ENCODE measurements around the gene NXF2.
"Not testable (repeated sequence)": the region's sequence is repeated elsewhere in the genome, so short reads cannot be mapped to it uniquely, and the experiment has no call there.

Gene NXF2, protein sequence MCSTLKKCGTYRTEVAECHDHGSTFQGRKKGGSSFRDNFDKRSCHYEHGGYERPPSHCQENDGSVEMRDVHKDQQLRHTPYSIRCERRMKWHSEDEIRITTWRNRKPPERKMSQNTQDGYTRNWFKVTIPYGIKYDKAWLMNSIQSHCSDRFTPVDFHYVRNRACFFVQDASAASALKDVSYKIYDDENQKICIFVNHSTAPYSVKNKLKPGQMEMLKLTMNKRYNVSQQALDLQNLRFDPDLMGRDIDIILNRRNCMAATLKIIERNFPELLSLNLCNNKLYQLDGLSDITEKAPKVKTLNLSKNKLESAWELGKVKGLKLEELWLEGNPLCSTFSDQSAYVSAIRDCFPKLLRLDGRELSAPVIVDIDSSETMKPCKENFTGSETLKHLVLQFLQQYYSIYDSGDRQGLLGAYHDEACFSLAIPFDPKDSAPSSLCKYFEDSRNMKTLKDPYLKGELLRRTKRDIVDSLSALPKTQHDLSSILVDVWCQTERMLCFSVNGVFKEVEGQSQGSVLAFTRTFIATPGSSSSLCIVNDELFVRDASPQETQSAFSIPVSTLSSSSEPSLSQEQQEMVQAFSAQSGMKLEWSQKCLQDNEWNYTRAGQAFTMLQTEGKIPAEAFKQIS

DNA sequence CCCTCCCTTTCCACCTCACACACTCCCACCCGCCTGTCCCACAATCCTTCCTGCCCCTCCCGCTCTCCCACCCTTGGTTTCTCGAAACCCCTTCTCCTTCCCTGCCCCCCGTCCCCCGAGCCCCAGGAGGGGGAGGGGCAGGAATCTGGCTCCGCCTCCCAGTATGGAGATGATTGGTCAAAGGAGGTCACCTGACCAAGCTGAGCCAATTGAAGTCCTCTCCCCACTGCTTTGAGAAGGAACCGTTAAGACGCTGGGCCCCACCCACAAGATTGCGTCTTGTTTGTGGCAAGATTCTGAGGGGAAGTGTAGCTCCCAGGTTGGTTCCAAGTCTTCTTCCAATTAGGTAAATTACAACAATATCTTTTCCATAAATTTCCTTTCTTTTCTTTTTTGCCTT is at the start of gene NXF2:
Gene NXF2 (plus strand): TSS at position 275 of the 400 bp plus-strand sequence. CDS start 59,912 bp downstream, outside the sequence.
- DNase-seq: not testable (repeated sequence)

GRCh38 chrX:102207940-102208339 is 39.0 kb upstream of the NXF2 start:
- DNase-seq: not testable (repeated sequence)

- DNase-seq: not testable (repeated sequence)
Observed at GRCh38 chrX:102214986-102215385, 32.0 kb upstream of the NXF2 start, which contains the start of gene TCP11X1. Gene TCP11X1 (plus strand): TSS chrX:102215301.

GRCh38 chrX:102216497-102216896 is 30.5 kb upstream of the NXF2 start:
- not testable (repeated sequence) for DNase-seq

- DNase-seq: not testable (repeated sequence)
Observed at GRCh38 chrX:102235678-102236077, 11.3 kb upstream of the NXF2 start.

DNA sequence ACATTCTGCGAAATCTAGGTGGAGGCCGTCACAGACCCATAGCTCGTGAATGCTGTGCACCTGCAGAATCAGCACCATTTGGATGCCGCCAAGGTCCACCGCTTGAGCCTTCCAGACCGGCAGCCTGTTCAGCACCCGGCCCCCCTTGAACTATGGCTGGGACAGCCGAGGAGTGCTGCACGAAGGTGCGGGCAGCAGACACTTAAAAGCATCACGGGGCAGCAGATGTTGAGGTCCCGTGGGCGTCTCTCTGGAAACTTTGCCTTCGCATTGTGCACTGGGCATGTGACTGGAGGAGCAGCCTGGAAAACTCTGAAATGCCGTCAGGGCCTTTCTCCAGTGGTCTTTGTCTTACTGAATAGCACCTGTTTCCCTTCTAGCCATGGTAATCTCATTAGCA is 6.7 kb upstream of the NXF2 start:
- DNase-seq: not testable (repeated sequence)

- DNase-seq: not testable (repeated sequence)
Observed at GRCh38 chrX:102272231-102272630, 25.3 kb downstream of the NXF2 start.

- DNase-seq: no peak
Observed at GRCh38 chrX:102338162-102338561, 91.2 kb downstream of the NXF2 start.

DNA sequence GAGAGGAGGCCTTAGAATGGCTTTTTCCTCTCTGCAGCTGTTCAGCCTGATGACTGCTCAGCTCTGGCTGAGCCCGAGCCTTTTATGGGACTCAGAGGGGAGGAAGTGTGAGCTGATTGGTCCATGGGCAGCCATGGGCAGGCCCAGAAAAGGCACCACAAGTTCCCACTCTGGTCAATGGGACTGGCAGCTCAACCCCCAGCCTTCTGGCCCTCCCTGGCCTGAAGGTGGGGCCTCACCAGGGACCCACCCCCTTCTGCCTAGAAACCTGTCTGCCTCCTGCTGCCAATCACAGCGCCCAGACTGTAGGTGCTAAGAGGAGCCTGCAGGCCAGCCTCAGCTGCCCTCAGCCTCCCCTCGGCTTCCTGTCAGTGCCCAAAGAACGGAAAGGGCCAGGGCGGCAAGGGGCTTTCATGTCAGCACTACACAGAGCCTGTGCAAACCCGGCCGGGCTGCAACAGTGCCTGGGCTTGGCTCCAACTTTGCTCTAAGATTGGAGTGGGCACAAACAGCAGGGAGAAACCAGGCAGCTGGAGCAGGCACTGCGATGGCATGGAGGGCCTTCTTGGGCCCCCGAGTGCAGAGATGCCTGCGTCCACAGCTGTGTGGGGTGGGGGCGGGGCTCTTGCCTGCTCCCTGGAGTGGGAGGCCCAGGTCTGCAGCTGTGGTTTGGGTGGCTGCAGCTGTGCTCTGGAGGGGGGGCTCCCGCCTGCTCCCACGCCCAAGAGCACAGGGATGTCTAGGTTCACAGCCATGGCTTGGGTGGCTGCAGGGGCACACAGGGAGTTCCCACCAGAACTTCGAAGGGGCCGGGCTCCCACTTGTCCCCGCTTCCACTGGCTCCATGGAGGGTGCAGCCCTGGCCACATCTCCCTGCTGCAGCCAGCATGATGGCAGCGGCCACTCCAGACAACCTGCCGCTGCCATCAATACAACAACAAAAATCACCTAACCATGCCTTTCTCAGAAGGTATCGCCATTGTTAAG is 92.6 kb downstream of the NXF2 start:
- DNase-seq: no peak

DNA sequence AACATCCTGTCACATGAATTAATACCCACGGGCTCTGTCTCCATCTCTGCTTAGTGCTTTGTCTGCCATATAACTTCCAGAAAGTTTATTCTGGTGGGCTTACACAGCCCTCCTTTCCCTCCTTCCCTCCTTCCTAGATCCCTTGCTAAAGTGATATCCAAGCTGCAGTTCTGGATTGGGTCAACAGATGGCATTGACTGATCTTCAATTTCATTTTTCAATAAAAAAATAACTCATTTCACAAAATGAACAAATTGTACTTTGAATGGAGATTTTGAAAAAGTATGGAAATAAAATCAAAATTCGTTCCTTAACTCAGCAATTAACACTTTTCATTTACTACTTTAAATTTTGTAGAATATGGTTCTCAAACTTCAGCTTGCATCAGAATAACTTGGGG is 94.9 kb downstream of the NXF2 start:
- no peak for DNase-seq

- peak; percentile 5 for DNase-seq
Observed at GRCh38 chrX:102345916-102346315, 98.9 kb downstream of the NXF2 start.
